Epidermal melanocyte (primary cell): ENCODE data around the gene CAP2.
"Not testable (repeated sequence)": the region's sequence is repeated elsewhere in the genome, so short reads cannot be mapped to it uniquely, and the experiment has no call there.

Experiments
- DNase-seq: peaks from one replicate; pipeline ENCODE4 v3.0.0; 2011; ENCODE audit warnings: low spot score; ENCODE audit not compliant: insufficient read length

Gene CAP2

DNA sequence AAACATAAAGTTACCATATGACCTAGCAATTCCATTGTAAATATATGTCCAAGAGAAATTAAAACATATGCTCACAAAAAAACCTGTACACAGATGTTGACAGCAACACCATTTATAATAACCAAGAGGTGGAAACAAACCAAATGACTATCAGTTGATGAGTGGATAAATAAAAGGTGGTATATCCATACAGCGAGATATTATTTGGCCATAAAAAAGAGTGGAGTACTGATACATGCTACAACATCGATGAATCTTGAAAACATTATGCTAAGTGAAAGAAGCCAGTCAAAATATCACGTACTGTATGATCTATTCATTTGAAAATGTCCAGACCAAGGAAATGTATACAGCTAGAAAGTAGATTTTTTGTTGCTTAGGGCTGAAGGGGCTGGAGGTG lies 2.9 kb downstream of the CAP2 start:
- DNase-seq = no peak

DNA sequence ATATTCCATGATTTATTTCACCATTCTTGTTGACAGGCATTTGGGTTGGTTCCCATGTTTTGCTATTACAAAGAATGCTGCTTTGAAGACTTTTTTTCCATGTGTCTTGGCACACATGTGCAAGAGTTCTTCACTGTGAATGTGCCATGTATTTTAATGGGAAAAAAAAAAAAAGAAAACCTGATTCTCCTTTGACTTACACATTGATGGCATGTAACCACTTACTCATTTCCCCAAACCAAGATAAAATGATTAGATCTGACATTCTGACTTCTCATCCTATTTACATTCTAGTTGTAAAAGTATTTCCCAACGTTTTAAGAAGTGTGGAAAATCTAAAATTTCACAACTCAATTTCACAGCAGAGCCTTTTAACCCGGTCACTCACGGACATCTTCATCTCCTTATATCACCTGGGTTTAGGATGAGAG lies 4.4 kb downstream of the CAP2 start:
- DNase-seq = no peak

DNA sequence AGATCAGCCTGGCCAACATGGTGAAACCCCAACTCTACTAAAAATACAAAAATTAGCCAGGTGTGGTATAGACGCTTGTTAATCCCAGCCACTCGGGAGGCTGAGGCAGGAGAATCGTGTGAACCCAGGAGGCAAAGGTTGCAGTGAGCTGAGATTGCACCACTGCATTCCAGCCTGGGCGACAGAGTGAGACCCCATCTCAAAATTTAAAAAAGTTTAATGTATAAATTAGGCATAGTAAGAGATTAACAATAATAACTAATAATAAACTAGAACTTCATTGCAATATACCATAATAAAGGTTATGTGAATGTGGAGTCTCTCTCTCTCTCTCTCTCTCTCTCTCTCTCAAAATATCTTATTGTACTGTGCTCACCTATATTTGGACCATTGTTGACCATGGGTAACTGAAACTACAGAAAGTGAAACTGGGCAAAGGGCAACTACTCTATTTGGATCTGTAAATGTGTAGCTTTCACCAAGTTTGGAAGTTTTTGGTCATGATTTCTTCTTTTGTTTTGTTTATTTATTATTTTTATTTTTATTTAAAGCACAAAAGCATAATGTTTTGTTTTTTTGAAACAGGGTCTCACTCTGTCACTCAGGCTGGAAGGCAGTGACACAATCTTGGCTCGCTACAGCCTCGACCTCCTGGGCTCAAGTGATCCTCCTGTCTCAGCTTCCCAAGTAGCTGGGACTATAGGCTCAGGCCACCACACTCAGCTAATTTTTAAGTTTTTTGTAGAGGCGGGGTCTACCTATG lies 12.0 kb downstream of the CAP2 start:
- not testable (repeated sequence) for DNase-seq

DNA sequence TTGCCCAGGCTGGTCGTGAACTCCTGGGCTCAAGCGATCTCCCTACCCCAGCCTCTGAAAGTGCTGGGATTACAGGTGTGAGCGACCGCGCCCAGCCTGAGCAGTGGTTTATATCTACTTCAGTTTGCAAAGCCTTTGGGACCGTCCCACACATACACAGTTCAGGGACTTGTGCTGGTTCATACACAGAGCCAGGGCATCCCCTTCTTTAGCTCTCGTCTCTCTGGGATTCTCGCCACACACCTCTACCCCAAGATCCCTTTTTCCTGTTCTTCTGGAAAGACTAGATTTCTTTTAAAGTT lies 12.5 kb downstream of the CAP2 start:
- no peak for DNase-seq

DNA sequence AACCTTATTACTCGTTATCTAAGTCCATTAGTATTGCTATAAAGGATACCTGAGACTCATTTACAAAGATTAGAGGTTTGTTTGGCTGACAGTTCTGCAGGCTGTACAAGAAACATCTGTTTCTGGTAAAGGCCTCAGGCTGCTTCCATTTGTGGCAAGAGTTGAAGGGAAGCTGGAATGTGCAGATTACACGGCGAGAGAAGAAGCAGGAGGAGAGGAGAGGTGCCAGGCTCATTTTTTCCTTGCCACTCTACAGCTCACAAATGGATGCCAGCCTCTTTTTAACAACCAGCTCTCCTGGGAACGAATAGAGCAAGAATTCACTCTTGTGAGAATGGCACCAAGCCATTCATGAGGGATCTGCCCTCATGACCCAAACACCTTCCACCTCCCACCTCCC lies 14.7 kb downstream of the CAP2 start:
- no peak for DNase-seq

DNA sequence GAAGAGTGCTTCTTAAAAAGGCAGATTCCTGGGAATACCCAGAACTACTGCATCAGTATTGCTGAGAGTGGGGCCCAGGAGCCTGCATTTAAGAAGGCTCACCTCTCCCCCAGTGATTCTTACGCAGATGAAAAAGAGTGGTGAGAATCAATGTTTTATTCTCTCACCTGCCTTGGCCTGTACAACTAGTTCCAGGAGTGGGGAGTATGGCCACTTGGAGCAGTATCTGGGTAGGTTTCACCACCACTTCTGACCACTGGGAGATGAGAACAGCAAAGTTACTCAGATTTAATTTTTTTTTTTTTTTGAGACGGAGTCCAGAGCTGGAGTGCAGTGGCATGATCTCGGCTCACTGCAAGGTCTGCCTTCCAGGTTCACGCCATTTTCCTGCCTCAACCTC lies 16.9 kb downstream of the CAP2 start:
- DNase-seq = no peak

DNA sequence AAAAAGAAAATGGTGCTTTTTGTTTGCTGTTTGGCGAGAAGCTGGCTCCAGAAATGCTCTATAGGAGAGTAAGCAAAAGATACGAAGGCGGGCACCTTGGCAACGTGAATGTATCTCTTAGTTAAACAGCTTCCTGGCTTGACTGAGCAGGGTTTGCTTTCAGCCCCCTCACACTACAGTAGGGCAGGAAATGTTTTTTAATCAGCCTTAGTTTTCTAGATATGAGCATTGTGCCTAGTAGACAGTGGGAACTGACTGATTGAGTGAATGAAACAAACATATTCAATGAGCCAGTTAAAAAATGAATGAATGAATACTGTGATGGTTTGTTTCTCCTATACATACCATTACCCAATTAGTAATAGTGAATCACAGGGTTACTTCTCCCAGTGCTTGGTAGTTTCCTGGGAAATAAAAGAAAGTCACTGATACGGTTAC lies 19.9 kb downstream of the CAP2 start:
- DNase-seq = no peak

DNA sequence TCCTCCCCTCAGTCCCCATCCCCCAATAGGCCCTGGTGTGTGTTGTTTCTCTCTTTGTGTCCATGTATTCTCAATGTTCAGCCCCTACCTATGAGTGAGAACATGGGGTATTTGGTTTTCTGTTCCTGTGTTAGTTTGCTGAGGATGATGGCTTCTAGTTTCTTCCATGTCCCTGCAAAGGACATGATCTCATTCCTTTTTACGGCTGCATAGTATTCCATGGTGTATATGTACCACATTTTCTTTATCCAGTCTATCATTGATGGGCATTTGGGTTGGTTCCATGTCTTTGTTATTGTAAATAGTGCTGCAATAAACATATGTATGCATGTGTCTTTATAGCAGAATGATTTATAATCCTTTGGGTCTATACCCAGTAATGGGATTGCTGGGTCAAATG lies 21.0 kb downstream of the CAP2 start:
- DNase-seq = not testable (repeated sequence)

DNA sequence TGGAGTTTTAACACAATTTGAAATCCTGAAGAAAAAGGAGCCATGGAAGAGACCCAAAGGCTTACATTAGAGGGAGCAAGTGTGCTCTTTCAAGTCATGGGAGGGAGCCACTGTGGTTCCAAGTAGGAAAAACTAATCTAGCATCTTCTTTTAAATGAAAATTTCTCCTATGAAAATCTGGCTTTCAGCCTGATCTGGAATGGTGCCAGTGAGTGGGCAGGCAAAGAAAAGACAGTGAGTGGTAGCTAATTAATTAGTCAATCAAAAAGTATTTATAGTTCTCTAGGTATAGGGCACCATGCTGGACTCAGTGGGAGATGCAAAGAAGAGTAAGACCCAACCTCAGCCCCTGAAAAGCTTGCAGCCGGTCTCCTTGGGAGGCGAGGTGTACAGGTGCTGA lies 21.9 kb downstream of the CAP2 start:
- DNase-seq = no peak

DNA sequence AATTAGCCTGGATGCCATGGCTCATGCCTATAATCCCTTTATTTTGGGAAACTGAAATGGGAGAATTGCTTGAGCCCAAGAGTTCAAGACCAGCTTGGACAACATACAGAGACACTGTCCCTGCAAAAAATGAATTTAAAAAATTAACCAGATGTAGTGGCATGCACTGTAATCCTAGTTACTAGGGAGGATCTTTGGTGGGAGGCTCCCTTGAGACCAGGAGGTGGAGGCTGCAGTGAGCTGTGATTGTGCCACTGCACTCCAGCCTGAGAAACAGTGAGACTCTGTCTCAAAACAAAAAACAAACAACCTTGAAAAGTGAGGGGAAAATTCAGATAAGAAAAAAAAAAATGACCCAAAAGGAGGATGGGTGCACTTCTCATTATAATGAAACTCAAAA lies 23.4 kb downstream of the CAP2 start:
- DNase-seq = no peak

DNA sequence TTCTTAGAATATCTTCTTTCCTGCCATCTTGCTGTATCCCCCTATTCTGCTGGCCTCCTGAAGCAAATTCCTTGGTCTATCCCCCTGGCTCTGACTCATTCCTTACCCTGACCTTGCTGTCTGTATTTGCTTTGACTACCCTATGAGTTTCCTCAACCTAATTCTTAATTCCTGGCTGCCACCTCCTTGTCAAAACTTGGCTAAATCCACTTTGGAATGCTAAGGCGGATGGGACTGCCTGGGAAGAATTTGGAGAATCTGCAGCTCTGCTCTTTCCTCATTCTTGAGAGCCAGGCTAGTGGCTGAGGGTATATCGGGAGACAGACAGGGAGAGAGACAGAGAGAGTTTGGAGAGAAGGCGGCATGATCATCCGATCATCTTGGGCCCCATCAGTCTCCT lies 24.4 kb downstream of the CAP2 start:
- no peak for DNase-seq

DNA sequence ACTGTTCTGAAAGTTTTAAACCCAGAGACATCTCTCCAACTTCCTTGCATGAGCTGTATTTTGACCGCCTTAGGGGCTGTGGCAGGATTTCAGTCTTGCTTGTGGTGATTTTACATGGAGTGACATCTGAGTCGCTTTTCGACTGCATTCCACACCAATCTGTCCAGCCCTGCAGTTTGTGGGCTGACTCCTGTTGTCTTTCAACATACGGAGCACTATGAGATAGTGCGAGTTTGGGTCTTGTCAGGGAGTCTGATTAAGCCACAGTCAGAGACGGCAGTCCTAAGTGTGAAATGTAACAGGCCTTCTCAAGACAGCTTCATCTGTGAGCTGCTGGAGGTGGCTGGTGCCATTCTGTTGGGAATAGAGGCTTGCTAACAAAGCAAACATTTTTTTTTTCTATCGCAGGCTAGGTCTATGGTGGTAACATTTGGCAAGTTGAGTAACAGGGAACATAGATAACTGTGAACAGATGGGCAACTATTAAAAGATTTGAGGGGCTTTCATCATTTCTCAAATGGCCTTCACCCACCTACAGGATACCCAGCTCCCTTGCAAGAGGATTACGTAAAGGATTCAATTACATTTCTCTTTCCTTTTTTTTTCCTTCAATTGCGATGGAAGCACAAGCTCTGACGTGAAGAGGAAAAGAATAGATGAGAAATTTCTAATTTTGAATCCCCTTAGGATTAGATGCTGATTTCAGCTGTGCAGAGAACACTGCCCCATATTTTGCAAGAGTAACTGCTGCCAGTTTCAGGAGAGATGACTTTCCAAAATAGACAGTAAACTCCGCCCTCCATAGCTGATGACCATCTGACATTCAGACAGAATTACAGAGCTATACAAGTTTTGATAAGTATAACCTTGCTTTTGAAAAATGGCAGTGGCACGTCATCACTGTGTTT lies 25.1 kb downstream of the CAP2 start:
- no peak for DNase-seq

DNA sequence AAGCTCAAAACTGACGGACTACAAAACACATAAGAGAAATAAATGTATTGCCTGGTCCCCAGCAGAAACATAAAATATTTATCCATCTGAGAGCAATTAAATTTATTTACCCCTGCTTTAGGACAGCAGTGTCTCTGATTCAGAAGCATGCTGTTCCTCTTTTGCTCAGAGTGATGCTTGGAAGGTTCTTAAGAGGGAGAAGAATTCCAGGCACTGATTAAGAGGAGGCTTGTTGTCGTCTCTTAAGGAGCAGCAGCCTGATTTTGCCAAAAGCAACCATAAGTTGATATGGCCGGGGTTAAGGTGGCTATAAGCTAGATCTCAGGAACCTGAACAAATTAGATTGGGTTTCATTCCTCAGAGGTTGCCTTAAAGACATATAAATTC lies 25.8 kb downstream of the CAP2 start:
- DNase-seq = no peak

DNA sequence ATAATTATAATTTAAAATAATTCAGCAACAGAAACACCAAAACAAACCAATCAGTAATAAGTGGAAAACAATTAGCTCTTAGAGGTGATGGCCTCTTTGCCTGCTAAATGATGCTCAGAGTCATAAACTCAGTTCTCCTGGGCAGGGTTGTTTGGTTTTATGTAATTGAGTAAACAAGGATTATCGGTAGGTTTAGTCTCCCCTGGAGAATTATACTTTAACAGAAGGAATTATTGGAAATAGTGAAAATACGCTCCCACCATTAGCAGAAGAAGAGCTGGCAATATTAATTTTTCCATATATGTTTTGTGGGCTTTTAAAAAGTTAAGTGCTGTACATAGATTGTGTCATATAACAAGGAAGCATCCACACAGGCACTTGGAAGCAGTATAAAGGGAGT lies 27.0 kb downstream of the CAP2 start:
- DNase-seq = no peak

DNA sequence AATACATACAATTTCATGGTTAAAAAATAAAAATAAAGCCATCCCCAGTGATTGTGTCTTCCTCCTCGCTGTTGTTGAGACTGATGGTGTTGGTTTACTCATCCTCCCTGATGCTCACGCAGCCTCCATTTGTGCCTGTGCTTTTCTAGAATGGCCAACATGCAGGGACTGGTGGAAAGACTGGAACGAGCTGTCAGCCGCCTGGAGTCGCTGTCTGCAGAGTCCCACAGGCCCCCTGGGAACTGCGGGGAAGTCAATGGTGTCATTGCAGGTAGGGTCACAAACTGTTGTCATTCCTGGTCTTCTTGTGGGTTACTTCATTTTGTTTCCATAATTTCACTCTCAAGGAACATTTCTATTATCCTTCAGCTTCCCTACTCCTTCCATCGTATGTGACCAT lies 28.0 kb downstream of the CAP2 start:
- no peak for DNase-seq

DNA sequence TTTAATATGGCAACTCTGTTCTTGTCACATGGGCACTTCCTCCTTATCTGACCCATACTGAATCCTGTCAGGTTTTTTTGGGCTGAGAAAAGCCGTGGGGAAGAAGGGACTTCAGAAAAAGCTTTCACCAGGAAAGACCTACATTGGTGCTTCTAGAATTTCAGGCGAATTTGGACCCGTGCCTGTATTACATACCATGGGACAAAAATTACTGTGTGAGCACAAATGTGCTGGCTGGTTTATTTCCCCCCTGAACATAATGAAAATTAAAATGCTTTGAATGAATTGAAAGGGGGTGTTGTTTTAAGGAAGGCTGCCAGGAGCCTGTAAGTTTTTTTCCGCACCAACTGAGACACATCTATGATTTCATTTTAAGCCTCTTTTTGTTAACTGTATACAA lies 29.6 kb downstream of the CAP2 start:
- no peak for DNase-seq

DNA sequence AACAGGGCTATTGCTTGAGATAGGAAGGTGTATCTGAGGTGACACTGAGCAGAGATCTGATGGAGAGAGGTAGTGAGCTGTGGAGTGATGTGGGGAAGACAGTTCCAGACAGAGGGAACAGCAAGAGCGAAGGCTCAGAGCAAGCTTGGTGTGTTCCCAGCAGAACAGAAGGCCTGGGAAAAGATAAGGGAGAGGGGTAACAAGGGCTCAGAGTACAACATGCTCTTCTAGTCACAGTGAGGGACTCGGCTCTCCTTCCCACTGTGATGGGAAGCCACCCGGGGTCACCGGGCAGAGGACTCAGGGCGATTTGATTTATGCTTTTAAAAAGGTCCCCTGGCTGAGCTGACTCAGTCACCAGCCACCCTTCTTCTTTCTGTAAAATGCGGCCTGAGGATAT lies 33.7 kb downstream of the CAP2 start:
- DNase-seq = no peak

DNA sequence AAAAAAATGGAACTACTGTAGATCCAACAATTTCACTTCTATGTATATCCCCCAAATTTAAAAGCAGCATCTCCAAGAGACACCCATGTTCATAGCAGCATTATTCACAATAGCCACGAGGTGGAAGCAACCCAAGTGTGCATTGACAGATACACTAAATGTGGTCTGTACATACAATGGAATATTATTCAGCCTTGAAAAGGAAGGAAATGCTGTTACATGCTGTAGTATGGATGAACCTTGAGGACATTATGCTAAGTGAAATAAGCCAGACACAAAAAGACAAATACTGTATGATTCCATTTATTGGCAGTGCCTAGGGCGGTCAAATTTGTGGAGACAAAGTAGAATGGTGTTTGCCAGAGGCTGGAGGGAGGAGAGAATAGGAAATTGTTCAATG lies 34.2 kb downstream of the CAP2 start:
- no peak for DNase-seq

DNA sequence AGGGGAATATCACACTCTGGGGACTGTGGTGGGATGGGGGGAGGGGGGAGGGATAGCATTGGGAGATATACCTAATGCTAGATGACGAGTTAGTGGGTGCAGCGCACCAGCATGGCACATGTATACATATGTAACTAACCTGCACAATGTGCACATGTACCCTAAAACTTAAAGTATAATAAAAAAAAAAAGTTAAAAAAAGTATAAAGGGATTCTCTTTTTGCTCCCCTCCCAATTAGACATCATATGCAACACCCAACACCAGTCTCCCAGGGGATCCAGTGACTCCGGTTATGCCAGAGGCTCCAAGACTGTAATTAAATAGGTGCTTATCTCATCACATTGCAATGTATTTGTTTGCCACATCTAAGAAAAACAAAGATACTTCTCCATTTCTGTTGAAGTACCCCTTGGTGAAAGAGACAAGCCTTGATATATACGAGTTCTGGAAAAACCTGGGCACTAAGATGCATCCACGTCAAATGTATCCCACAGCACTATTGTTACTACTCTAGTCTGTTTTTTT lies 35.3 kb downstream of the CAP2 start:
- DNase-seq = not testable (repeated sequence)

DNA sequence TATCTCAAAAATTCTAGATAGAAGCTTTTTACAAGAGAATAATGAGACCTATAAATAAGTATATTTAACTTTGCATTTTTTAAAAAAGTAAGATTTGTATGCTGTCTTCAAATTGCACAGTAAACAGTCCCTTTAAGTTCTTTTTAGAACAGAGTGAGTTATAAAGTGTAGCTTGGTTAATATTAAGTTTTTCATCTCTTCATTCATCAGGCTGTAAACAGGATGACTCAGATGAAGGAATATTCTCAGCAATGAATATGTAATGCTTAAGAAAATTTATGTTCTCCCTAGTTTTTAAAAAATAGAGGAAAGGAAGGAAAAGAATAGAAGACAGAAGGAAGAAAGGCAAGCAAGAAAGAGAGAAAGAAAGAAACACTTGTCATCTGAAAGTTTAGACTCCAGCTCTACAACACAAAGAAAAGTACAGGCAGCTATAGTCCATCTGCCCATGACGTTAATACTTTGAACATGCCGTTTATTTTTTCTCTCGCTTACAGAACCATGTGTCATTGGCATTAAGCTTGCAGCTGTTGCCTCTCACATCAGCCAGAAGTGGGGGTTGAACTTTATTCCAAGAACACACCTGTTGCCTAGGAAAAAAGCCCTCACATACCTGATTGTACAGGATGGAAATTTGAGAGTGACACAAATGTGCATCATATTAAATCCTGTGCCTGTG lies 36.1 kb downstream of the CAP2 start:
- DNase-seq = no peak

DNA sequence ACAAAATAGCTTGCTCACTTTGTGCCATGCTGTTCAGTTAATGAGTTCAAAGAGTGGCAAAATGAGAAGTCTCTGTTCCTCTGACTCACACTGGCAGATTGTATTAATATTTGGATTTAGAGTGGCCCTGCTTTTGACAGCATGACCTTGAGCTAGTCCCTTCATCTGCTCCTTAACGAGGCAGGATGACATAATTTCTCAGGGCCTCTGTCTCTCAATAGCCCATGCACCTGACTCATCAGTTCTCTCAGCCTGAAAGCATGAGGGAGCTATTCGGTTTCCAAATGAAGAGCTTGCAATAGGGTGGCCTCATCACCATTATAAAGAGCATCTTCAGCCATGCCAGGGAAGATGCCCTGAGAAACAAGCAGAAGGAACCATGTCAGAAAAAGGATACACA lies 38.2 kb downstream of the CAP2 start:
- no peak for DNase-seq

DNA sequence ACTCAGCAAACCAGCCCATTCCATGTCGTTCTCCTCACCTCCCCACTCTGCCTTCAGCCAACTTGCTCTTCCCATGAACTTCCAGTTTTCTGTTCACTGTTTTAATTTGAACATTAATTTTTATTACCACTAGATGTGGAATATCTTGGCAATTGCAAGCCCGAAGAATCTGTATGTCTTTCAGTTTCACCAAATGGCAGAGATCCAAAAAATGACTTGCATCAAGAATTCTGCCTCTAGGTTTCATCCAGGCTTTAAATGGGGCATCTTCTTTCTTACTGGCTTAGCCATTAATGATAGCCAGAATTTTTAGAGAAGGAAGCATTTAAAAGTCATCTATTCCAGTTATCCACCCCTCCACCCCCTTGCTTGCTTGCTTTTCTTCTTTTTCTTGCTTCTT lies 39.0 kb downstream of the CAP2 start:
- no peak for DNase-seq
